GM21367 (cell line): ENCODE data around the gene DNAJC22.
A peak's percentile ranks its signal among the peaks of the same experiment; 100 is the strongest.
"Not testable (repeated sequence)": the region's sequence is repeated elsewhere in the genome, so short reads cannot be mapped to it uniquely, and the experiment has no call there.

Experiments used
- ATAC-seq: cut with Tn5 transposase; IDR thresholded peaks from one replicate; pipeline ENCODE4 v1.9.1; 2021; ENCODE audit not compliant: unreplicated experiment

Gene DNAJC22

DNA sequence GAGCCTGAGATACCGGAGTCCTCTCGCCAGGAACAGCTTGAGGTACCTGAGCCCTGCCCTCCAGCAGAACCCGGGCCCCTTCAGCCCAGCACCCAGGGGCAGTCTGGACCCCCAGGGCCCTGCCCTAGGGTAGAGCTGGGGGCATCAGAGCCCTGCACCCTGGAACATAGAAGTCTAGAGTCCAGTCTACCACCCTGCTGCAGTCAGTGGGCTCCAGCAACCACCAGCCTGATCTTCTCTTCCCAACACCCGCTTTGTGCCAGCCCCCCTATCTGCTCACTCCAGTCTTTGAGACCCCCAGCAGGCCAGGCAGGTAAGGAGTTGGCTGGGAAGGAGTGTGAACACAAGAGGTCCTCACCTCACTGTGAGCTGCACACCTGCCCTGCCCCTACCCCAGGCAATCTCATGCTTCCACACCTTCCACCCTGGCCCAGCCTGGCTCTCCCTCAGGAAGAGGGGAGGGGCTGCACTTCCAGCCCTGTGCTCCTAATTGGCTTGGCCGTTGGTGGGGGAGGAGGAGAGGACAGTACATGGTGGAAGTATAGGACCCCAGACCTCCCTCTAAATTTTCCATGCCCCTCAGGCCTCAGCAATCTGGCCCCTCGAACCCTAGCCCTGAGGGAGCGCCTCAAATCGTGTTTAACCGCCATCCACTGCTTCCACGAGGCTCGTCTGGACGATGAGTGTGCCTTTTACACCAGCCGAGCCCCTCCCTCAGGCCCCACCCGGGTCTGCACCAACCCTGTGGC is 15.9 kb upstream of the DNAJC22 start:
- ATAC-seq = no peak

DNA sequence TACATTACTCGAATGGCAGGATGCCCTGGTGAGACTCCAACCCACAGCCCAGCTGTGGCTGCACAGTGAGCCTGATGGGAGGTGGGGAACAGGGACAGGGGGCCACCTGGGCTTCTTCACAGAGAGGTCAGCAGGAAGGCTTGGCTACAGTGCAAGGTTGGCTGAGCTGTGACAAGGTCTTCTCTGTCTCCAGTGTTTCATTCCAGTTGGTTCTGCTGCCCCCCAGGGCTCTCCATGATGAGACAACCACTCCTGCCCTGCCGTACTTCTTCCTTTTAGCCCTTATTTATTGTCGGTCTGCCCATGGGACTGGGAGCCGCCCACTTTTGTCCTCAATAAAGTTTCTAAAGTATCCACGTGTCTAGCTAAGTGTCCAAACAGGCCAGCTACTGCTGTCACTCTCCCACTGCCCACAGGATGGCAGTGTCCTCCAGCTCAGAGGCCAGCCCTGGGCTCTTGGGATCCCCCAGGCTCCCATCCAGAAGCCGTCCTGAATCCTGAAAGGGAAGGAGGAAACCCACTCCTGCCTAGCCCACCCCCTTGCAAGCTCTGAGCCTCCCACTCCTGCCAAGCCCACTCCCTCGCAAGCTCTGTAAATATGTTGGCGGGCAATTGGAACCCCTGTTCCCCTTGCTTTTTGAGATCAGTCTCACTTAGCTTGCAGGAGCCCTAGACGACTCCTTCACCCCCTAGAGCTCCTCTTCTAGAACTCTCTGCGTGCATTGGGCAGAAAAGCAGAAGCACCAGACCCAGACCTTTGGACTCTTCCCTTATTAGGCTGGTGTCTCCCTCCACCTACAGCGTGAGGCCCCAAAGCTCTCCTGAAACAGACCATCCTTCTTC is 15.1 kb upstream of the DNAJC22 start:
- ATAC-seq = no peak

DNA sequence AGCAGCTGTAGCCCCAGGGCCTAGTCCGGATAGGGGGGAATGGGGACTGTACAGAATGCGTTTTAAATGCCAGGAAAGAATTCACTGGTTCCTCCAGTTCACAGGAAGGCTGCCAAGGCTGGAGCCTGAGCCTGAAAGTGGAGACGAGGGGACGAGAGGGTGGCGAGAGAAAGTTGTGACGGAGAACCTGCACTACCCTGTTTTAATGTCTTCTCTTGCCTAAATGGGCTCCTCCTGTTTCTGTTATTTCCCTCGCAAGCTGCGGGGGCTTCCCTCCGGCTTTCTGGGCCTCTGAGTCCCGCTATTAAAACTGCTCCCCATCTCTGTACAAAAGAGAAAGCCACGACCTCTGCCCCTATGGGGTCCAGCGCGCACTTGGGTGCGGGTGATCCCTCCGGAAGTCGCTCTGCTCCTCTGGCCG is 14.2 kb upstream of the DNAJC22 start:
- no peak for ATAC-seq

DNA sequence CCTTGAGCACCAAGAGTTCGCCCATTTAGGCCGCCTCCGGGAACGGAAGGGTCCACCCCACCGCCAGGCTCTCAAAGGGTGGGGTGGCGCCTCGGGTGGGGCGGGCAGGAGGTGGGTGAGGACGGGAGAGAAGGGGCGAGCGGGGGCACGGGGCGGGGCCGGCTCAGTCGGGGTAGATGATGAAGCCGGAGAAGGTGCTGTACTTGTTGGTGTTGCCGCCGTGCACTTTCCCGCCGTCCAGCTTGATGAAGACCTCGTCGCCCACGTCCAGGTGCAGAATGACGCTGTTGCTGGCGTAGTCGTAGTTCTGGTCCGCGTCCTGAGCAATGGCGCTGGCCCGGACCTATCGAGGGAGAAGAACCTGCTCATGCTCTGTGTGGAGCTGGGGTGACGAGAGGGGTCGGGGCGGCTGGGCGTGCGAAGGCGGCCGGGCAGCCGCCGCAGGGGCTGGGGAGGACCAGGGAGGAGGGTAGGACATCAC is 13.8 kb upstream of the DNAJC22 start:
- ATAC-seq = no peak

DNA sequence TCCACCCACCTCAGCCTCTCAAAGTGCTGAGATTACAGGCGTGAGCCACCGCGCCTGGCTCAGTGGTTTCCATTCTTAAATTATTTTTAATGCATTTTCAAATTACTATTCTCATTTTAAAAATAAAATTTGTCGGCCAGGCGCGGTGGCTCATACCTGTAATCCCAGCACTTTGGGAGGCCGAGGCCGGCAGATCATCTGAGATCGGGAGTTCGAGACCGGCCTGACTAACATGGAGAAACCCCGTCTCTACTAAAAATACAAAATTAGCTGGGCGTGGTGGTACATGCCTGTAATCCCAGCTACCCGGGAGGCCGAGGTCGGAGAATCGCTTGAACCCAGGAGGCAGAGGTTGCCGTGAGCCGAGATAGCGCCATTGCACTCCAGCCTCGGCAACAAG is 12.9 kb upstream of the DNAJC22 start:
- not testable (repeated sequence) for ATAC-seq

DNA sequence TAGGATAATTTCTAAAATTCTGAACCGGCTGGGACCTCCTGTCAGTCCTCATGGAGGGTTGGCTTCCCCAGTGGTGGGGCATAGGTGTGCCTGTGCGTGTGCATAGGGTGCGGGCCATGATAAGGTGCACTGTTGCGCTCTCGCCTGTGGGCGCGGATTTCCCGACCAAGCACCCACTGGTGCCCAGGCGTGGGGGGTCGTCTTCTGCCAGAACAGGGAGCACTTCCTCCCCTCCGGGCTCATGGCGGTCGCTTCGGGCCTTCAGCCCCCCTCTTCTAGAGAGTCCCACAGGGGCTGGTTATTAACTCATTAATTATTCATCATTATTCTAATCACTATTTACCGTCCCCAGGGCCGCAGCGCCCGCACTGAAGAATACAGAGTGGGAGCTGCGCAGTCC is 12.5 kb upstream of the DNAJC22 start:
- no peak for ATAC-seq

DNA sequence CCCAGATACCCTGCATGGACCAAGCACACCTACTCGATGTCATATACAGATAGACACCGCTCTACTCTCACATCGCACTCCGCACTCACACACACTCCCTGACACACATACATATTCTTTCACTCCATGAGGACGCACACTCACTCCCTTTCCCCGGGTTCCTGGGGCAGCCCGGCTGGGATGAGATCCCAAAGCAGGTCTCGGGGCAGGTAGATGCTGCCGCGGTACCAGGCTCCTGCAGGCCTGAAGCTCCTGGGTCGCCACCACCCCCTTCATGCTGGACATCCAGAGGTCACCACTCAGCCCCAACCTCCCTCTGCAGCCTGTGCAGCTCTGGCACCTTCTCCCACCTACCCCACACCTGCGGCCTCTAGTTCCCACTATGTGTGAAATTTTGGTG is 12.0 kb upstream of the DNAJC22 start:
- no peak for ATAC-seq

DNA sequence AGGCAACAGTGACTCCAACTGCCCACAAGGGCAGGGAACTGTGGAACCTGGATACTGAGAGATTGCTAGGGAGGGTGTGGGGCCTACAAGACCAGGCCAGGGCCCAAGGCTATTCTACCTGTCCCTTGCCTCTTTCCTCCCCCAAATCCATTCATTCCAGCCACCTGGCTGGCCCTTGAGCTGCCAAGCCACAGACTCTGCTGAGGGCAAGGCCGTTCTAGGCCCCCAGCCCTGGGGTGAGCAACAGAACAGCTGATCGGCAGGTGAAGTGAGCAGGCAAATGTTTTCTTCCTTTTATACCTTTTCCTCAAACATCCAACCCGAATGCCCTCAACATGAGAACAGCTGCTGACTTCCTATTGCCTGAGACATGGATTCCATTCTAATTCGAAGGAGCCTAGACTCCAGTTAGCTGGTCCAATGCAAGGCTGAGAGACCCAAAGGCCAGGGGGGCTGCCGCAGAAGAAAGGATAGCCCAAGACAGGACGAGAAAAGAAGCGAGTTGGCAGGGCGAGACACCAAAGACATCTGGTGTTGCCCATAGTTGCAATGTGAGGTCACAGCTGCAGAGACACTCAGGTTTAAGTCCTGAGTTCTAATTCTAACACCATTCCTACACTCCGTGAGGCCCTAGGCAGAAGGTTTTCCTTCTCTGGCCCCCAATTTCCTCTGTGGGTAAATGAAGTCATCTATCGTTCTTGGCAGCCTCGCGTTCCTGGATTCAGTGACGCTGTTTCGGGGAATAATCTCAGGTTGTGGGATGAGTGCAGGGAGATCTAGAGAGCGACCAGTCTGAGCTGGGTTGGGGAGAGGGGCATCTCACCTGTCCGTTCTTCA is 11.4 kb upstream of the DNAJC22 start:
- ATAC-seq = no peak

DNA sequence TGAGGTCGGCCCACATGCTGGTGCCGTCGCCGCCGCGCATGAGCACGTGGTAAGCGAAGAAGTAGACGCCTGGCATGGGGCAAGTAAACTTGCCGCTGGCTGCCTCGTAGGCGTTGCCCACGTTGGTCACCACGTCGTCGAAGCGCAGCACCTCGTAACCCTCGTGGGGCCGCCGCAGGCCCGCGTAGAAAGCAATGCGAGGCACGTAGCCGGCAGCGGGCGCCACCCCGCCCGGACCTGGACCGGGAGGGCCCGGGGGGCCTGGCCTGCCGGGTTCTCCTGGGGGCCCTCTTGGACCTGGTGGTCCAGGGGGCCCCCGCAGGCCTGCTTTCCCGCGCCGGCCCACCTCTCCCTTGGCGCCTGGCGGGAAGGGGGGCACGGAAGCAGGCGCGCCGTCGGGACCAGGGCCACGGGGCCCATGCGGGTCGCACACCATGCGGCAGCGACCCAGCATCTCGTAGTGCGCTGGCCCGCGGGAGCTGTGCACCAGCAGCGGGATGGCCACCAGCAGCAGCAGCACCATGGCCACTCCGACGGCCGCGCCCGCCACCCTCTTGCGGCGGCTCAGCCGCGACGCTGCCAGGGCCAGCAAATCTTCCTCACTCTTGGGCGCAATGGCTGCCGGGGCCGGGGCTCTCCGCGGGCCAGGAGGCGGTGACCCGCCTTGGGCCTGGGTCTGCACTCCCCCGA is 10.6 kb upstream of the DNAJC22 start:
- no peak for ATAC-seq

DNA sequence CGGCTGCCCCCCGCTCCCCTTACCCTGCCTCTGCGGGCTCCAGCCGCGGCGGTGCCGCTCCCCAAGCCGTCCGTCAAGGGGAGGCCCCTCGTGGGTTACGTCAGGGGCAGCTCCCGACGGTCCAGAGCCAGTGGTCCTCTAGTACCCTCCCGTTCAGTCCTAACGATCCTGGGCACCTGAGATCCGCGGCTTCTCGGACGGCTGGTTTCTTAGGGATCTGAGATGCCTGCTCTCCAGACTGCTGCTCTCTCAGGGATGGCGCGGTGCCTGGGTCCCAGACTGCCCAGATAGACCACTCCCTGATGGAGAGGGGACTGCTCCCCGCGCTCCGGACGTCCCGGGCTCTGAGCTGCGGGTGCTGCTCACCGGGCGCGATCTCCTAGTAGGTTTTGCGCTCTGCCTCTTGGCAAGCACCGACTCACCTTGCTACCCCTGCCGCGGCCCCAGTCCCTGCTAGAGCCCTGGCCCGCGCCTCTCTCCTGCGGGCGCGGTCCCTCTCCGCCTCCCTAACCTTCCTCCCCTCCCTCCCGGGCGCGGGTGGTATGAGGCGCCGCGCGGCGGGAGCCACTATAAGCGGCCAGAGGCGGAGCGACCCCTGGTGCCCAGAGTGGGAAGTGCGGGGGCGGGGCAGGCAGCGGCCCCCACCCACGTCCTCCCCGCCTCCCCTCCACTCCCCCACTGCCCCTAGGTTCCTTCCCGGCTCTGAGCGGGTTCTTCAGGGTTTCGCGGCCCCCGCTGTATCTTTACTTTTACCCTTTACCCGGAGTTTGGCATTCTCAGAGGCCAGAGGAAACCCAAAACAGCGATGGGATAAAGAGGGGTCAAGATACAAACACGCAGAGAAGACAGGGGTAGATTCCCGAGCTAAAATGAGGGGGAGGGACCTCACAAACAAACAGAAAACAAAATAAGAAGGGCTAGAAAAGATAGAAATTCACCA is 9.8 kb upstream of the DNAJC22 start, which contains the start of gene C1QL4:
TSS of gene C1QL4 (minus strand) at position 544 of the 940 bp plus-strand sequence. CDS start 711 bp downstream, outside the sequence.
- ATAC-seq = no peak

DNA sequence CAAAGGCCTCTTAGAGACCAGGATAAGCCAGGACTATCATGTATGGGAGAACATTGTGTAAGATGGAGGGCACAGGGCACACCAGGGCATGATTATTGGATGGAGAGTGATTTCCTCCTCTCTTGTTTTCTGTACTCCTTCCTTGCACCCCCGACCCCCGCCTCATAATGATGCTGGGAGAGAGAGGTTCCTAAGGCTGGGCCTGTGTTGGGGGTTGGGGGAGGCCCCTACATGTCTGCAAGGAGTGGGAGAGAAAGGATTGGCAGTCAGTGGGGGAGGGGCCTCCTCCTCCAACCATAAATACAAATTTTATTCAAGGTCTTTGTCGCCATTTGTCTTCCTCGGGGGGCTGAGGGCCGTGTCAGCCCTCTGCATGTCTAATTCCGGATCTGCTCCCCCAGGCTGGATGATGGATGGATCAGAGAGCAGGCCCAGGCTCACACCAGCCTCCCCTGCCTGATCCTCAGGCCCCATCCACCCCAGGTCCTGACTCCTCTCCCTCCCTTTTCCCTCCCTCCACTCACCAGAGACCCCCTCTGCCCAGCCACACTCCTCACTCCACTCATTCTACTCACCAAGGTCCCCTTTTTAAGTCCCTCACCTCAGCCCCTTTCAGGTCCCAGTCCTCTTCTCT is 7.7 kb upstream of the DNAJC22 start:
- no peak for ATAC-seq

DNA sequence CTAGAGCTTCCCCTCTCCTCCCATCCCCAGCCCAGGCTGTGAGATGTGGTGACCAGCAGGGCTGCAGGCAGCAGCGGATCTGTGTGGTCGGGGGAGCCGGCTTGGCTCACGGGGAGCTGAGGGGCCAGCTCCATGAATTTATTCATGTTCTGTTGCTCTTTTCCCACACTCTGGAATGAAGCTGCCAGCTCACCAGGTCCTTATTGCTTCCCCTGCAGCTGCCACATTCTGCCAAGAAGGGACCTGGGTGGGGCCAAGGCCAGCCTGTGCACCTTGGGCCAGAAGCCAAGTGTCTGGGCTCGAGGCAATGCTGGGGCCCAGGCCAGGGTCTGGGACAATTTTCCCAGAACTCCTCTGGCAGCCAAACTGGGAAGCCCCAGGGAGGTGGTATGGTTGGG is 7.2 kb upstream of the DNAJC22 start:
- ATAC-seq = no peak

DNA sequence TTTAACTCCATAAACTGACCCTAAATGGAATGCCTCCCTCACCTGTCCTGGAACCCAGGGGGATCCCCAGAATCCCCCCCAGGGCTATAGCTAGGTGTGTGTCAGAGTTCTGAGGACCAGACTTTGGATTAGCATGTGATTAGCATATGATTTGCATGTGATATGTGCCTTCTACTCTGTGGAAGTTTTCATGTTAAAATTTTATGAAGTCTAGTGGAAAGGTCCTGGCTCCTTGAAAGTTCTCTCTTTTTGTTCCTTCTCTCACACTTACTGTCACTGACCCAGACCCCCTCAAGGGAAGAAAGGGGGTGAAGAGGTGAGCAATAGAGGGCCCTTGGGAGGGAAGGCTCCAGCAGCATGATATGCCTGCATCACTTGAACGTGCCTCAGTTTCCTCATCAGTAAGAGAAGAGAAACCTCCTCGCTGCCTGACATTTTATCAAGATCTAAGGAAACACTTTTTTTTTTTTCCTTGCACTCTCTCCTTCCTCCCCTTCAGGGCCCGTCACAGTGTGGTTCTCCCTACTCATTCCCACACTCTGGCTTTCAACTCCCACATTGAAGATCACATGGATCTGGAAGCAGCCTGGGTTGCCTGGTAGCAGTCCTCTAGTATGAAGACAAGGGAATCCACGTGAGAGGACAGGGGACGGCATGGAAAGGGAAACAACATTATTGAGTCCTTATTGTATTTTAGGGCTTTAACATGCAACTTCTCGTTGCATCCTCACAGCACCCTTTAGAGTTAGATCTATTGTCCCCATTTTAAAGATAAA is 6.4 kb upstream of the DNAJC22 start:
- ATAC-seq = no peak

DNA sequence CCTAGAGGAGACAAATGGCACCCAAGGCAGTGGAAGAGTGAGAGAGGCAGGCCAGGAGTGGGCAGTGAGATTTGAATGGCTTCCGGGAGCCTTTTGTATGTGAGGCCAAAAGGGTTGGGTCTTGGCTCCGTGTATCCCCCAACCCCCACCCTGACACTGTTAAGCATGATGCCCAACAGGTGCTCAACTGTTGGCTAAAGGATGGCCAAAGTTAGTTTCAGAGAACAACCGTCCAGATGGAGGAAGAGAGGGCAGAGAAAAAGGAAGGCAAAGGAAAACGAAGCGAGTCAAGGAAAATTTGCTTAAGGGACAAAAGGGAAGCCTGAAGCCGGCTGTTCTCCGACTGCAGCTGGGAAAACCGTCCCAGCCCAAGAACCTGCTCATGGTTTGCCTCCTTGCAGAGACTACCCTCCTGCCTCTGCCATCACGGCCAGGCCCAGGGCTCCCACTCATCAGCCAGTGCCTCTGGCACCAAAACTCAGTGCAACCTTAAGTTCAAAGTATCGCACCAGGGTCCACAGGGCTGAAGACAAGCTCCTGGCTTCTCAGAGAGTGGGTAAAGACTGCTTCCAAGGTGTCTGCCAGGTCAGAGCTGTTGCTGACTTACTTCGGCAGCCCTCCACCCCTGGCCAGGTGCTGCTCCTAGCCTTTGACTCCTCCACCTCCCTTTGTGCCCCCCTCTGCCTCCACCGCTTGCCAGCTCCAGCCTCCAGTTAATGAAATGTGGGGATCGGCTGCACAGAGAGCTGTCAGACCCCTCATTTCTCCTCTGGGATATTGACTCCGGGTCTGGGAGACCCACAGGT is 5.5 kb upstream of the DNAJC22 start:
- no peak for ATAC-seq

DNA sequence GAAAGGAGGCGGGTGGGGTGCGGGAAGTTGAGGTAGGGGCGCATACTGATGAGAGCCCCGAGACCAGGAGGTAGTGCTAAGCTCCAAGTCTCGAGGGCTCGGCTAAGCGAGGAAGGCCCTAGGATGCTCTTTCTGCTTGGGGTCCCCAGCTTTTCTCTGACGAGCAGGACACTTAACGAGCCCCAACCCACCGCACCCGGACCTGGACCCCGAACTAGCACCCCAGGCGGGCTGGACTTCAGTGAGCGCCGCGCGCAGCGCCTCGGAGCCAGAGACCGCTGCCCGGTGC is 5.0 kb upstream of the DNAJC22 start:
- ATAC-seq = no peak

DNA sequence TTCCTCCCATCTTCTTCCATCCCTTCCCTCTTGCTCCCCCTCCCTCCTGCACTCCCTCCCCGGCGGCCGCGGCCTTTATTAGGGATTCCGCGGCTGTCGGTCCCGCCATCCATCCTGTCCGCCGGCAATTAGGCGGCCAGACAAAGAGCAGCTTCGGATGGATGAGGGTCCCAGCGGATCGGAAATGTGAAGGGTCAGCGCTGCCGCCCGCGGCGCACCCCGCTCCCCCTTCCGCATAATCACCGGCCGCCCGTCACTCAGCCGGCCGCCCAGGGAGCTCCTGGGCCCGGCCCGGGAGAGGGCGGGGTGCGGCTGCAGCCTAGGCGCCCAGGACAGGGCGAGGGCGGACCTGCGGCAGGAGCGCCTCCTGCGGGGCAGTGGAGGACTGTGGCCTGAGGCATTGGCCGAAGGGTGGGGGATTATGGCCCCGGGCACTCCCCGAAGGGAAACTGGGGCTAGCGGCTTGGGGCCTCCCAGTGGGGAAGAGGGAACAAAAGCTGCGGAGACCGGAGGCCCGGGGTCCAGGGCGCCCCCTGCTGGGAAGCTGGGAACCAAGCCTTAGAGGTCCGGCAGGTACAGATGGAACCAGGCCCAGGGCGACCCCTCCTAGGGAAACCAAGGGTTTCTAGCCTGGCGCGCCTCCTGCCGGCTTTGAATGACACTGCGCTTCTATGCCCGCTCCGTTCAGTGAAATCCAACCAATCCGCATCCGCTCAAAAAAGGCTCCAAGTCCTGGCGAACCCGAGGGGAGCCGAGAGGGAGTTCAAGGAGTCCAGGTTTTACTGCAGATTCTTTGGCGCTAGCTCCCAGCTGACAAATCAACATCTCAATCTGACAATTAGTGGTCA is 4.4 kb upstream of the DNAJC22 start:
- peak; percentile 35 for ATAC-seq
